ENCODE data around the gene NR3C1.

Gene NR3C1

DNA sequence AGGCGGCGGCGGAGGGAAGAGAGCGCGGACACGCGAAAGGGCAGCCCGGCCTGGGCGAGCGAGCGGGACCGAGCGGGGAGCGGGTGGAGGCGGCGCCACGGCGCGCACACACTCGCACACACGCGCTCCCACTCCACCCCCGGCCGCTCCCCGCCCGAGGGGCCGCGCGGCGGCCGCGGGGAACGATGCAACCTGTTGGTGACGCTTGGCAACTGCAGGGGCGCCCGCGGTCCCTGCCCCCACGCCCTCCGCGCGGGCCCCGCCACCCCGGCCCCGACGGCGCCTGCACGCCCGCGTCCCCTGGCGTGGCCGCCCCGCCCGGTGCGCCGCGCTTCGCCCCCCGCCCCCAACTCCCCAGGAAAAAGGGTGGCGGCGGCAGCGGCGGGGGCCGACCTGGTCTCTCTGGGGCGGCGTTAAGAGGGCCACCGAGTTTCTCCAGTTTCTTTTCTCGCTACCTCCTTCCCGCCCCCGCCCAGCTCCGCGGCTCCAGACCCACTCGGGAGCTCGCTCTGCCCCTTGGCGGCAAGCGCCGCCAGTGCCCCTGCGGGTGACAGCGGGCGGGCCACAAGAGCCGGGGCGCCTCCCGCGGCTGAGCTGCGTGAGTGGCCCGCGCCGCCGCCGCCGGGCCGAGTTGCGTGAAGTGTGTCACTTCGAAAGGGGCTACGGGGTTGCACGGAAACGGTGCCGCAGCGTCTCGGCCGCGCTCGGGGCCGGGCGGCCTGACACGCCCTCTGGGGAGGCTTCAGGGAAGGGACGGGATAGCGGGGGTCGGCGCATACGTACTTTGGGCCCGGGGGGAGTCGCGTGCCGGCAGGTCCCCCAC lies at the start of gene NR3C1:
NR3C1 (minus strand) TSS at position 94 of the 823 bp plus-strand sequence. CDS start 2,847 bp downstream, outside the sequence.
- no peak for DNase-seq

DNA sequence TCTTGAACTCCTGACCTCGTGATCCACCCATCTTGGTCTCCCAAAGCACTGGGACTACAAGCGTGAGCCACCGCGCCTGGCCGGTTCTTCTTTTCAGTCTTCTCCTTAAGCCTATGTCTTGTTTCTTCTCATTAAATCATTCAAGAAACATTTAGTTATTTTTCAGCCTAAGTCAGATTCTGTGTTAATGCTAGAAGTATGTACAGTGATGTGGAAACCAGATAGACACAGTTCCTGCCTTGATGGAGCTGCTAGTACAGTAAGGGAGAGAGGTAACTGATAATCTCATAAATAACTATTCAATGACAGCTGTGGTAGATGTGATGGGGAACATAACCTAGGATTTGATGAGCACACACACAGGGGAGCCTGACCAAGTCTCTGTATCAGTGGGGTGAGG lies 46.3 kb upstream of the NR3C1 start:
- DNase-seq = no peak

DNA sequence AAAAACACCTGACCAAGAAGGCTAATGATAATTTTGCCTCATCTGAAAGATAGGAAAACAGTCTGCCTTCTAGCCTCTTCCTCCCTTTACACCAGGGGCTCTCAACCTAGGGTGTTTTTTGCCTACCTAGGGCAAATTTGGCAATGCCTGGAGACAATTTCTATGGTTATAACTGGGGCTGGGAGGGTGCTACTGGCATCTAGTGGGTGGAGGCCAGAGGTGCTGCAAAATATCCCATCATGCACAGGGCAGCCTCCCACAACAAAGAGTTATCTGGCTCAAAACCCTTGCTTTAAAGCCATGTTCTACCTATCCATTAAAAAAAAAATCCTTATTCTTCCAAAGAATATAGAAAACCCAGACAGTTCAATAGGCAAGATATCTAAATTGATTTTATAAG lies 45.0 kb upstream of the NR3C1 start:
- no peak for DNase-seq

DNA sequence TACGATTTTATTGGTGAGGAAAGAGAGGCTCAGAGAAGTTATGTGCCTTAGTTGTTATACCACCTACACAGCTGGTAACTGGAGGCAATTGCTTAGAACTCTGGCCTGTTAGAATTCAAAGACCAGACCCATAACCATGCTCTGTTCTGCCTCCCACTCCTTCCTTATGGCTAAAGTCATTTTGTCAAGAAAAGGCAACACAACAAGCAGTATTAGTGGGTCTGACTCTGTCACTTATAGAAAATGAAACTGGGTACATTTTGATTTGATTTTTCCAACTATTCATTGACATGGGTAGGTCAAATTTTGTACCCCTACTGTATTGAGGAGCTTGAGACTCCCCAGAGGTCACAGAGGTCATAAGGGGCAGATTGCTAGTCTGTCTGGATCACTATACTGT lies 44.5 kb upstream of the NR3C1 start:
- DNase-seq = no peak

DNA sequence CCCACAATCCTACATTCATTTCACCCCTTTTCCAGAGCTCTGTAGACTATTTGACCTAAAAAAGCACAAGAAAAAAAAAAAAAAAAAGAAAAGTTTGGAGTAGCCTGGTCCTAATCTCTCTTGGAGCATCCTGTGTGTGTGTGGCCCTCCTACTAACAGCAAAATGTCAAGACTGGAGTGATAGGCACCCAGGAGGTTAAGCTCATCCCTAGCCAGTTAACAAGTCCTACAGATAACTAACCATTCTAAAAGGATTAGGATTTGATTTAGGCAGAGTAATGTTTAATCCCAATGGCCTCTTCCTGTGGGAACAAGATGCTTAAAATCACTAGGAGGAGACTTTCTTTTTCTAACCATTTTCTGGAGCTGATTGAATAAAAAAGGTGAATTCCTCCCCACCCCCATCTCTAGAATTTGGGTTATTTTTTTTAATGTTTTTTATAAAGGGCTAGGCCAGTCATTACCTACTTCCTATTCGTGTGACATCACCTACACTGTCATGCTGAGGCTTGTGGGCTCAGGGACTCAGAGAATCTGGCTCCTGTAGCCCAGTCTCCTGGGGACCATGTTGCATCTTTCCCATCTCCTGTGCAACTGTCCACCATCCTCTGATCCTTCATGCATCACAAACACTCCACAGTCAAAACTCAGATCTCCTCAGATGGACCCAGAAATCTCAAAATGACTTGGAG lies 43.2 kb upstream of the NR3C1 start:
- DNase-seq = no peak

DNA sequence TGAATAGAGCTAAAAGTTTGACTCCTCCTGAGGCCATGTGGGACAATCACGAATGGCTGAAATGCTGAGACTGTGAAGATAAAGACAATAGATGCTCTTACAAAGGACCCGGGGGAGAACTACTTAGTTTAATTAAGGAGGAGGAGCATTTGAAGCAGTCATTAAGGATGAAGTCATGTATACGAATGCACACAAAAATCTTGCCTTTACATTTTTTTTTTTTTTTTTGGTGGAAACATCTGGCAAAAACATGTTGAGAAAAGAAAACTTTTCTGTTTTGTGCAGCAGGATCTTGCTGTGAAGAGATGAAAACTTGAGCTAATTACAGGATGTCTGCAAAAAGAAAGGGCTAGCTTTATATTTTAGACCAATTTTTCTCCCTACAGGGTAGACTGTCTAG lies 42.3 kb upstream of the NR3C1 start:
- DNase-seq = no peak

DNA sequence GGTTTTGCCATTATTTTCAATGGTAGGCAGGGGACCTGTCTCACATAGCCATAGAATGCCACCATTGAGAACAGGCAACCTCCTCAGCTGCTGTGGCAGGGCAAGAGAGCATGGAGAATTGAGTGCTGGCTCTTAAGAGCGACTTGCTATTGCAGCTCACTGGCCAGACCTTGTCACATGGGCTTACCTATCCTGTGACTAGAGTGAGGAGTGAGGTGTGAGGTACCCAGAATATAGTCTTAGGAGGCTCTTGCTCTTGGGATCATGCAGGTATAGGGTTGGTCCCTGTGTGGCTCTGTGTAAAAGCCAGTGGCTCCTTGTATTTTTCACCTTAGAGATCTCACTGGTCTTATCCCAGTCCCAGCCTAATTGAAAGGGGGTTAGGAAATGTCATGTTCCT lies 39.8 kb upstream of the NR3C1 start:
- no peak for DNase-seq

DNA sequence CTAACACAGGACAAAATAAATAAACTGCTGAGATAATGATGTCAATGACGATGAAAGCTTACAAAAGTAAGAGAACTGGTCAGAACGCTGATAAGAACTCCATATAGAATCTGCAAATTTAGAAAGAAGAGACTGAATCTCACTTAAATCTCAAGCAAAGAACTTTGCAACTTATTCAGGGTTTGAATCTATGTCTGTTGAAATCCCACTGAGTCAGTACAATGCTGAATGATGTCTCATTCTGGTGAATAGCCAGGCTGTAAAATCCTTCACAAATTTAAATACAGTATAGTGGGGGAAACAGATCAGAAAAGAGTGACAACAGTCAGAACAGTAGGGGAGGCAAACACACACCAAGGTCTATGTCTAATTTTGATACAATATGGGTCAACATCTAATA lies 38.9 kb upstream of the NR3C1 start:
- no peak for DNase-seq

DNA sequence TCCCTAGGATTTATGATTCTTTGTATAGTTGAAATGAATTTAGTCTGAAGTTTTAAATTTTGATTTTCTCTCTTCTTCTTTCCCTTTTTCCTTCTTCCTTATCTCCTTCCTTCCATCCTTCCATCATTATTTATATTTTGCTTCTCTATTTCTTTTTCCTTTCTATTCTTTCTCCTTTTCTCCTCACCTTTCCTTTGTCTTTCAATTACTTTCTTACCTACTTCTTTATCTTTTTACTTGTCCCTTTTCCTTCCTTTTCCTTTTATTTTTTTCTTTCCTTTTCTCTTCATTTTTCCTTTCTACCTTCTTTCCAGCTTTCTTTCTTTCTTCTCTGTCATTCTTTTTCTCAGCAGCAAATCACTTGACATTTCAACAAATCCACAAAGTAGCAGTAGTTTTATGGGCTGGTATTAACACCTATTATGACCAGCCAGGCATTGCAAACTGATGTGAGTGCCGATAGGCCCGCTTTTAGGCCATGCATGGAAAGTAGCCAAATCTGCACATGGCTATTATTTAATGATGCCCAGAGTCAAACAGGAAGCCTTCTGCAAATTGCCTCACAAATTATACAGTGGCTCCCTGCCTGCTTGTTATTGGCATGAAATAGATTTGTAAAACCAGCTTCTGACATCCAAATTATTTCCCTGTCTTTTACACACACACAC lies 37.1 kb upstream of the NR3C1 start:
- DNase-seq = no peak

DNA sequence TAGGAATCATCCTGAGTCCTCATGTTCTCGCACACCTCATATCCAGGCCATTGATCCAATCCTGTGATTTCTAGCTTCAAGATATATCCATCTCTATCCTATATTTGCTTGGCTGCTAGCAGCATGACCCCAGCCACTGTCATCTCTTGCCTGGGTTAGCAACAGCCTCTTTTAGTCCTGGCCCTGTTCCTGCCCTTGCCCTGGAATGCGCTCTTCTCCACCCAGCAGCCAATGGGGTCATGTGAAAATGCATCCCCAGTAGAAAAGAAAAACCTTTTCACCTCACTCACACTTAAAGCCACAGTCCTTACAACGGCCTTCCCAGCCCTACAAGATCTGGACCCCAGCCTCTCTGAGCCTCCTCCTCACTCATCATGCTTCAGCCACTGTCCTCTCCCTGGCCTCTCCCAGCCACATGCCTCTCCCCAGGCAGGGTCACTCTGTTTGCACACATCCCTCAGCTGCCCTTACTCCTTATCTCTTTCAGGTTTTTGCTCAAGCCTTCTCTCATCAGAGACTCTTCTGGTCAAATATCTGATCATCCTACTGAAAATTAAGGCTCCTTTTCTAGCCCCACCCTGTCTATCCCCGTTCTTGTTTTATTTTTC lies 34.3 kb upstream of the NR3C1 start:
- no peak for DNase-seq

DNA sequence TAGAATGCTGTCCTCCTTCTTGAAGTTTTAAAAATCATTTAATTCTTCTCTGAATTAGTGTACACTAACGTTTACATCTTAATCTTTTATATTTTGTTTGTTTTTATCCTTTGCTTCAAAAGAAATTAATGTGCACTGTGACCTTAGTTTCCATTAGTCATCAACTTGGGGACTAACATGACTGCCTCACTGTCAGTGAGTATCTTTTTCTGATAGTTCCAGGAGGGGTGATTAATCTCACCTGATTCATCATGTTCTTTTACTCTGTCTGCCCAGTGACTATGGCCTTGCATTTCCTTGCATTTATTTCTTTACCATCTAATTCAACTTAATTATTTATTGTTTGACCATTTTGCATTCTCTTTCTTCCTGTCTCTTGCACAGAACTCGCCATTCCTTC lies 33.4 kb upstream of the NR3C1 start:
- no peak for DNase-seq

DNA sequence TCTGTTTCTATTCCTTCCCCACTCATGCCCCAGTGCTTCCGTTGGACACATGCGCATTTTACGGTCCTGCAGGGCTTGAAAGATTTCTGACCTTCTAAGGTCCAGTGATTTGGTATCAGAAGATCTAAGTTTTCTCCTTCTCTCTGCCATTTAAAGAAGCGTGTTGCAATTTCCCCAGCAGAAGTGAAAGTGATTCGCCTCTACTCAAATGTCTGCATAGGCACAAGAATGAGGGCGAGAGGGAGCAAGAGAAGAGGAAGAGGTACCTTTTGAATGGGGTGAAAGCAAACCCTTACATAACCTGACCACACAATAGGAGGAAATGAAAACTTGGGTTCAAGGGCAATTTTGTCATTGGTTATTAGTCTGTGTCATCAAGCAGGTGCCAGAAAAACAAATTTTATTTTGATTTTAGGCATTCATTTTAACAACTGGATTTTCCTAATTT lies 31.7 kb upstream of the NR3C1 start:
- DNase-seq = no peak

DNA sequence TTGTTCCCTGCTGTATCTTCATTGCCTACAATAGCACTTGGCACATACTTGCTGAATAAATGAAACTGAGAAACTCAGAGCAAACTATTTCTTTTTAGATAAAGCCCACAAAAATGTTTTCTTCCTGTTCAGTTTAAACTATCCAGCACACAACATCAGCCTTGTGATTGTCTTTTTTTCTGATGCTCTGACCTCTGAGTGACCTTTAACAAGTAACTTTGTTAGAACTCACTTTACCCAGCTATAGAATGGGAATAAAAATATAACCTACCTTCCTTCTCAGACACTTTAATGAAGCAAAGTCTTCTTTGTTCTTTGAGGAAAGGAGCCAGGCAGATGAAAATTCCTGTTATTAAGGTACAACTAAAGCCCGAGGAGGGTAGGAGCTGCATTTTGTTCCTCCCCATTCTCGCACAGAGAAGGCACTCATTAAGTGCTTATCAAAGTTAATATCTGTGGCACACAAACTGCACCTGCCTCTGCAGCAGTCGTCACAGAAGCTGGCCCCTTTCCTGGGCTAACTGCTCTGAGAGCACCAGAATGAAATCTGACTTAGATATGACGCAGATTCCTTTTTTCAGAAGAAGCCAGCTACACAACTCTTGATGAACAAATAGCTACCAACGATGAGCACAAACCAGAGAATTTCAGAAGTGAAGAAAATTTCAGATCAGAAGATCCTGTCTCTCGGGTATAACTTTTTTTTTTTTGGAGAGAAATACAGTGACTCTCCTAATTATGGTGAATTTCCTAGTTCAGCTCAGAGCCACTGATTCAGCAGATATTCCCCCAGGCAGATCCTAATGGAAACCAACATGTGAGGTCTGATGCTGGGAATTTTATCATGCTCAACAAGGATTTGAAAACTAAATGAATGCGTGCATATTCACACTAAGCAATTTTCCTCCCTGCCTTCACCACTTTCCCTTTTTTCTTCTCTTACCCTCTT lies 31.0 kb upstream of the NR3C1 start:
- no peak for DNase-seq

DNA sequence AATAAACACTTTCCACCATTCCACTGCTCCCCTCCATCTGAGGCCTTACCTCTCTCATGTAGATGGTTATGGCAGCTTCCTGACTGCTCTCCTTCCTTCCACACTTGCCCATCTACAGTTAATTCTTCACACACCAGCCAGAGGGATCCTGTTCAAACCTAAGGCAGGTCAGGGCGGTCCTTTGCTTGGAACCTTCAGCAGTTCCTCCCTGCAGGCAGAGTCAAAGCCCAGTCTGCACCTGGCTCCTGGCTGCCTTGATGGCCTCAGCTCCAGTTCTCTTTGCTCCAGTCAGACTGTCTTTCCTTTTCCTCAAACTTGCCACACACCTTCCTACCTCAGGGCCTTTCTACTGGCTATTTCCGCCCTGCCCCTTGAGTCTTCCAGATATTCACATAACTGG lies 30.2 kb upstream of the NR3C1 start:
- DNase-seq = no peak

DNA sequence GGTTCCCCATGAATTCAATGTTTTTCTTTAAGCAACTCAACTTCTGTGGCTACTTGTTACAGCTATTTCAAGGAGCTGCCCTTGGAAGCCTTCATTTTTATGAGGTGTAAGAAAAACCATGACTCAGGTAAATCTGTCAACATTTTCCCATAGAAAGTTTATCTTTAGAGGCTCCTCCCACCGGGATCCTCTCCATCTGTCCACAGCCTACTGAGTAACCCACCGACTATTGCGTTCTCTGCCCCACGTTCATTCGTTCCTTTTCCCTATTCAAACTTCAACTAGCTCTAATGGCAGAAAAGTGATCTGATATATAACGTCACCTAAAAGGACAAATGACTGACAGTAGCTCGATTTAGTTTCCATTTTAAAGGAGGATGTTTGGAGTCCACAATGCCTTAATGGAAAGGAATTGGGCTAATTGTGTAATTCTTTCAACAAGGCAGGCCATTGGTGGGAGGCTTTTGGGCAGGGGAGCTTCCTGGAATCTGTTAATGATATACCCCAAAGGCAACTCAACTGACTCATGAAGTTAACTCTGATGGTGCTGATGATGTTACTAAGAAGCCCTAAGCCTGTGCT lies 29.3 kb upstream of the NR3C1 start:
- no peak for DNase-seq

DNA sequence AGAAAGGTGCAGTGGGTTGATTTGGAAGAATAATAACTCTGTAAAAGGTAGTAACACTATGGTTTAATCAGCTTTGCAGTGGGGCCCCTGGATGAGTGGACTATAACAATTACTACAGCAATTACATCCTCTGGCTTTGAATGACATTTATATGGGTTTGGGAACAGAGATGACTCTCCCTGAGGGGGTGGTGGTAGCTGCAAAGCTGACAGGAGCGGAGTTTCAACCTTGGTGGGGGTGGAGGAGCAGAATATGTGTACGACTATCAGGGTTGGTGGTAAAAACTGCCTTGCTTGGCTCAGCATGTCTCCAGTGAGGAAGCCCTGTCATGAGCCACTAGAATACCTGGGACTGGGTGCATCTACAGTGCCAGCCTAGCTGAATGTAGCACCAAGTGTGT lies 28.3 kb upstream of the NR3C1 start:
- no peak for DNase-seq

DNA sequence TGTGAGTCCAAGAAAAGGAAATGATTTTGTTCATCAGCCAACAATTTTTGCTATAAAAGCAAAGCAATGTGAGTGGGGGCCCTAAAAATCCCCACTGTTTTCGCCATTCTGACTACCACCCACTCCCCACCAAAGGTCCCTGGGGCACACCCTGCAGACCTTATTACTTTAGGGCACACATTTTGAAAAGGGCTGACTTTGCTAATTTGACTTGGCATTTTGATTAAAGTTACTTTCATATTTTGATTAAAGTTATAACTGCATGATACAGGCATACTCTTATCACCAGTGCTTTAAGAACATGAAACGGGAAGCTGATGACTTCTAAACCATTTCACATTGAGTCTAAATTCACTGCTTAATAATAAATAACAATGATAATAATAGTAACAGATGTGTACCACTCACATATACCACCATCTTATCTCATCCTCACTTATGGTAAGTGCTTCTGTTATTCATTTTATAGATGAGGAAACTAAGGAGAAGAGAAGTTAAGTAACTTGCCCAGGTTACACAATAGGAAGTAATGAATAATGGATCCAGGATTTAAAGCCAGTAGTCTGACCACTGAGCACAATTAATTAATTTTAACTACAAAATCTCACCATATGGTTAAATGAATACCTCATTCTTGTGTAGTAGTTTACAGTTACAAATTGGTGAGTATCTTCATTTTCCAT lies 25.4 kb upstream of the NR3C1 start:
- no peak for DNase-seq

DNA sequence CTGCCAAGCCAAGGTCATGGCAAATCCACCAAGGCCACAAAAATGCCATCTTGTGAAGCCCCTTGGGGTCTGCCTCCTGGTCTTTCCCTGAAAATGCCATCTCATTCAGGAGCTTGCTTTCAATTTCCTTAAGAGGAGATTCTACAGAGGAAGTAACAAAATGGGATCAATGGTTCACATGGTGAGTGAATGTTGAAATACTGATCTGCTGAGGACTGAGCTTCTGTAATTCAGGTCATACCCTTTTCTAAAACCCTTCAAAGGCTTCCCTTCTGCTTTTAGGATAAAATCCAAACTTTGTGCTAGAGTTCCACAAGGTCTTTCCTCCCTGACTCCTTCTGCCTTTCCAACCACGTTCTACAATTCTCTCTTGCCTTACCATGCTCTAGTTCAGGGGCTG lies 24.7 kb upstream of the NR3C1 start:
- no peak for DNase-seq

DNA sequence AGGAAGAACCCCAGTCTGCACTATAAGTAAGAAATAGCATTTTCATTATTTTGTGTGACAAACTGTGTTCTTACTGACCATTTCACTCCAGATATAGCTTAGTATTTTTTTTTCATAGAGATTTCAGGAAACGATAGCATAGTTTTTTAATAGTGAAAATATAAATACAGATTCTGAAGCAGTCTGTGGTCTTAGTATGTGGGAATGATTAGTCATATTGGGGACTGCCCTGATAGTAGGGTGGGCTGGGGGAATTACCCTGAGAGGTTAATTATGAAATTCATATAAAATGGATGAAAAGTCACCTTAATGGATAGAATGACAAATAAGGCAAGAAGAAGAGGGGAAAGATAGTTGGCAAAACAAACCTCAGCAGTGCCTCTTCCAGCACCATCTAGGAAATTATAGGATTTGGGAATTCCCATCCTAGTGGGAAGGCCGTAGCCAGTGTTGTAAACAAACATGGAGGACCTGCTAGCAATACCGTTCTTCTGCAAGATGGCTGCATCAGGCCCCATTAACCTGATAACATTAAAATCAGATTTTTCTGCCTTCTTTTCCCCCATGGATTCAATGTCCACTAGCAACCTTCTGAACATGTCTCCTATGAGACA lies 23.7 kb upstream of the NR3C1 start:
- no peak for DNase-seq

DNA sequence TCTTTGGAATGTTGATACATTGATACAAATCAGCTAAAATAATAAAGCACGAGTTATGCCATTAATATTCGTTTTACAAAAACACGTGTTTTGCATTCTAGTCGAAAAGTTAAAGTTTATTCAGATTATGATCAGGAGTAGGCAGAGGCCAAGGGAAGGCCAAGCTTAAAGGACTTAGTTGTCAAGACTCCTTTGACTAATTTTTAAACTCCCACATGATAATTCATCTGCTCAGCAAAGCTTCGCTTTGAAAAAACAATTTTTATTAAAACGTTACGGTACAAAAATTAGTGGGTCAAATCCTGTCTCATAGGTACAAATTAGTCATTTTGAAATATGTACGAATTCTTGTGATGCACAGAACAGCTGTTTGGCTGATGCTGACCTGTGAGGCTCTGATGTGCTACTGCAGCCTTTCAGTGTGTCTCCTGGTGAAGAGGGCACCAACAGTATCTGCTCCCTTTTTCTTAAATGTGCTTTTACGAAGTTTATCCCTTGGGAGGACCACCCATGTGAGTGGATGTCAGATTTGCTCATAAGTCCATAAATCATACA lies 23.0 kb upstream of the NR3C1 start:
- DNase-seq = no peak

DNA sequence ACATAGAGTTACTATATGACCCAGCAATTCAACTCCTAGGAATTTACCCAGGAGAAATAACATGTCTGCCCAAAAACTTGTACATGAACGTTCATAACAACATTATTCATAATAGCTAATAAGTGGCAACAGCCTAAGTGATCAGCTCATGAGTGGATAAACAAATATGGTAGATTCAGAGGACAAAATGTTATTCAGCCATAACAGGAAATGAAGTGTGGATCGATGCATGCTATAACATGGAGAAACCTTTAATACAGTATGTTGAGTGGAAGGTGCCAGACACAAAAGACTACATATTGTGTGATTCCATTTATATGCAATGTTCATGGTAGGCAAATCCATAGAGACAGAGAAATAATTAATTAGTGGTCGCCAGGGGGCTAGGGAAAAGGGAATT lies 22.3 kb upstream of the NR3C1 start:
- no peak for DNase-seq
